GM21515 (cell line): Measurements from ENCODE around the gene XYLB.
"Not testable (repeated sequence)": the region's sequence is repeated elsewhere in the genome, so short reads cannot be mapped to it uniquely, and the experiment has no call there.

Experiments used
- ATAC-seq: cut with Tn5 transposase; IDR thresholded peaks from one replicate; pipeline ENCODE4 v1.9.1; 2021; ENCODE audit not compliant: unreplicated experiment

Gene XYLB

GRCh38 chr3:38320638-38321037 lies 25.9 kb upstream of the XYLB start:
- ATAC-seq, result not testable (repeated sequence)

GRCh38 chr3:38323060-38323459 lies 23.5 kb upstream of the XYLB start:
- ATAC-seq, result no peak

- ATAC-seq, result no peak
Observed at GRCh38 chr3:38325256-38325655, 21.3 kb upstream of the XYLB start.

- no peak for ATAC-seq
Observed at GRCh38 chr3:38327335-38328009, 19.1 kb upstream of the XYLB start.

- no peak for ATAC-seq
Observed at GRCh38 chr3:38331257-38332022, 15.1 kb upstream of the XYLB start.

GRCh38 chr3:38332201-38332600 lies 14.4 kb upstream of the XYLB start:
- ATAC-seq, result no peak

GRCh38 chr3:38334142-38335055 lies 12.2 kb upstream of the XYLB start:
- ATAC-seq, result no peak

- no peak for ATAC-seq
Observed at GRCh38 chr3:38335263-38335662, 11.3 kb upstream of the XYLB start.

GRCh38 chr3:38337703-38338102 lies 8.9 kb upstream of the XYLB start:
- ATAC-seq, result no peak

GRCh38 chr3:38343797-38344594 lies 2.6 kb upstream of the XYLB start:
- ATAC-seq, result no peak

- ATAC-seq, result peak; percentile 25
Observed at GRCh38 chr3:38345879-38346586, 552 bp upstream of the XYLB start.

- ATAC-seq, result no peak
Observed at GRCh38 chr3:38347421-38348200, 1.0 kb downstream of the XYLB start.

- ATAC-seq, result no peak
Observed at GRCh38 chr3:38348903-38349302, 2.3 kb downstream of the XYLB start.

- no peak for ATAC-seq
Observed at GRCh38 chr3:38349684-38350359, 3.2 kb downstream of the XYLB start.

- no peak for ATAC-seq
Observed at GRCh38 chr3:38353151-38353550, 6.6 kb downstream of the XYLB start.

GRCh38 chr3:38354588-38355330 lies 8.2 kb downstream of the XYLB start:
- ATAC-seq, result no peak

- ATAC-seq, result no peak
Observed at GRCh38 chr3:38359038-38359437, 12.5 kb downstream of the XYLB start.

- no peak for ATAC-seq
Observed at GRCh38 chr3:38360345-38360744, 13.8 kb downstream of the XYLB start.
